Osteoblast (primary cell): ENCODE data around the gene ACP3. TPM values are rescaled to one million over a fixed set of nuclear protein-coding genes. Genes with fewer than 3 reads are reported as not detected.
"Not testable (repeated sequence)": the region's sequence is repeated elsewhere in the genome, so short reads cannot be mapped to it uniquely, and the experiment has no call there.

Experiments used
- DNase-seq: peaks from one replicate; pipeline ENCODE4 v3.0.0; 2011; ENCODE audit warnings: low spot score, mixed read lengths; ENCODE audit not compliant: insufficient read length; ENCODE audit errors: missing footprints
- H2AFZ ChIP-seq: 2 replicates; pipeline ENCODE4 v1.6.0; 2011; ENCODE audit warnings: mild to moderate bottlenecking, low read length
- H3K27ac ChIP-seq: 2 replicates; pipeline ENCODE4 v1.5.1; 2011; ENCODE audit warnings: mild to moderate bottlenecking, low read depth, low read length, moderate library complexity
- H3K27me3 ChIP-seq: 2 replicates; pipeline ENCODE4 v1.6.0; 2012; ENCODE audit warnings: mild to moderate bottlenecking, control low read depth, inconsistent platforms, low read length, moderate library complexity; ENCODE audit not compliant: insufficient read depth
- H3K36me3 ChIP-seq: 2 replicates; pipeline ENCODE4 v1.5.1; 2011; ENCODE audit warnings: mild to moderate bottlenecking, low read length, control low read depth, moderate library complexity; ENCODE audit not compliant: insufficient read depth
- H3K4me1 ChIP-seq: 2 replicates; pipeline ENCODE4 v1.5.1; 2011; ENCODE audit warnings: mild to moderate bottlenecking, low read length, control low read depth, moderate library complexity; ENCODE audit not compliant: insufficient read depth
- H3K4me2 ChIP-seq: 2 replicates; pipeline ENCODE4 v1.6.0; 2011; ENCODE audit warnings: mild to moderate bottlenecking, low read length; ENCODE audit not compliant: insufficient read depth
- H3K4me3 ChIP-seq: fragments of 200-600 bp; sonication (generic); 3 replicates; pipeline ENCODE4 v1.5.1; 2012; ENCODE audit warnings: mild to moderate bottlenecking, low read length, inconsistent platforms; ENCODE audit not compliant: insufficient read depth
- H3K79me2 ChIP-seq: 2 replicates; pipeline ENCODE4 v1.6.0; 2012; ENCODE audit warnings: mild to moderate bottlenecking, low read length, control low read depth, inconsistent platforms; ENCODE audit not compliant: insufficient read depth
- H3K9me3 ChIP-seq: 2 replicates; pipeline ENCODE4 v1.5.1; 2011; ENCODE audit warnings: low read depth, low read length, control low read depth
- H4K20me1 ChIP-seq: 2 replicates; pipeline ENCODE4 v1.6.0; 2012; ENCODE audit warnings: mild to moderate bottlenecking, low read length, control low read depth; ENCODE audit not compliant: insufficient read depth
- total RNA-seq: library from RNA; depleted of rRNA; stranded (reverse); fragments of >200 nt; gene quantifications from 2 replicates; pipeline ENCODE4 v1.2.3, GENCODE V29; 2012
- TF ChIP-seq, protein P1 (sequence below): IDR thresholded peaks from 2 replicates; pipeline ENCODE4 v1.5.1; 2011; ENCODE audit warnings: mild to moderate bottlenecking, low read depth, low read length, moderate library complexity; ENCODE audit errors: extremely low read depth

ACP3 gene
- total RNA-seq, 1 donor: under 0.01 TPM

DNA sequence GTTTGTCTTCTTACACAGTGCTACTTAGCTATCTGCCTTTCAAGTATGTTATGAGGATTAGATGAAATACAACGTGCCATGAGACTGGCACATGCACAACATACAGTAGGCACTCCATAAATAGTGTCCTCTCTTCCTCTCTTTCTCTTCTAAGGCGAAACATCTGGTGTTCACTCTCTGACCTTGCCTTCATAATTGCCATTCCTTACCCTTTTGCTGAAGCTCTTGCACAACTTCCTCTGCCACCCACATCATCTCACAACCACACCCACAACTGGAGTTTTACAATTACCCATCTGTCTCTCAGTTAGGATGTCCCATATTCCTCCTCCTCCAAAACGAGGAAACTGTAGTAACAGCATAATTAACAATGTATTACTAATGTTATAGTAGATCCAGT is 26.4 kb upstream of the ACP3 start:
- no peak overlapping the region for H2AFZ ChIP-seq
- peaks cover 4% of the 10 kb centered on the region for H3K4me1 ChIP-seq
- H3K4me2 ChIP-seq: no peak overlapping the region
- no peak overlapping the region for H3K4me3 ChIP-seq
- no peak overlapping the region for H3K27ac ChIP-seq
- H3K27me3 ChIP-seq: no peaks in the 10 kb centered on the region
- H3K79me2 ChIP-seq: no peaks in the 10 kb centered on the region
- H3K36me3 ChIP-seq: no peaks in the 10 kb centered on the region
- DNase-seq: peak; percentile 76
- H3K9me3 ChIP-seq: no peaks in the 10 kb centered on the region
- no peaks in the 10 kb centered on the region for H4K20me1 ChIP-seq
- TF ChIP-seq, protein P1, sequence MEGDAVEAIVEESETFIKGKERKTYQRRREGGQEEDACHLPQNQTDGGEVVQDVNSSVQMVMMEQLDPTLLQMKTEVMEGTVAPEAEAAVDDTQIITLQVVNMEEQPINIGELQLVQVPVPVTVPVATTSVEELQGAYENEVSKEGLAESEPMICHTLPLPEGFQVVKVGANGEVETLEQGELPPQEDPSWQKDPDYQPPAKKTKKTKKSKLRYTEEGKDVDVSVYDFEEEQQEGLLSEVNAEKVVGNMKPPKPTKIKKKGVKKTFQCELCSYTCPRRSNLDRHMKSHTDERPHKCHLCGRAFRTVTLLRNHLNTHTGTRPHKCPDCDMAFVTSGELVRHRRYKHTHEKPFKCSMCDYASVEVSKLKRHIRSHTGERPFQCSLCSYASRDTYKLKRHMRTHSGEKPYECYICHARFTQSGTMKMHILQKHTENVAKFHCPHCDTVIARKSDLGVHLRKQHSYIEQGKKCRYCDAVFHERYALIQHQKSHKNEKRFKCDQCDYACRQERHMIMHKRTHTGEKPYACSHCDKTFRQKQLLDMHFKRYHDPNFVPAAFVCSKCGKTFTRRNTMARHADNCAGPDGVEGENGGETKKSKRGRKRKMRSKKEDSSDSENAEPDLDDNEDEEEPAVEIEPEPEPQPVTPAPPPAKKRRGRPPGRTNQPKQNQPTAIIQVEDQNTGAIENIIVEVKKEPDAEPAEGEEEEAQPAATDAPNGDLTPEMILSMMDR: no peak

DNA sequence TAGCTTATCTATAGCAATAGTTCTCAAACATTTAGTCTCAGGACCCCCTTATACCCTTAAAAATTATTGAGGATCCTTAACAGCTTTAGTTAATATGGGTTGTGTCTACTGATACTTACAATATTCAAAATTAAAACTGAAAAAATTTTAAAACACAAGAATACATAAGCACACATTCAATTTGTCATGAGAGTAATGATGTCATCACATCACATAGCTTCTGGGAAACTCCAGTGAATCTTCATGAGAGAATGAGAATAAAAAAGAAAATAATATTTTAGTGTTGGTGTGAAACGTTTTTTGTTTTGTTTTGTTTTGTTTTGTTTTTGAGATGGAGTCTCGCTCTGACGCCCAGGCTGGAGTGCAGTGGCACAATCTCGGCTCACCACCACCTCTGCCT is 25.2 kb upstream of the ACP3 start:
- peak; percentile 9 for DNase-seq

DNA sequence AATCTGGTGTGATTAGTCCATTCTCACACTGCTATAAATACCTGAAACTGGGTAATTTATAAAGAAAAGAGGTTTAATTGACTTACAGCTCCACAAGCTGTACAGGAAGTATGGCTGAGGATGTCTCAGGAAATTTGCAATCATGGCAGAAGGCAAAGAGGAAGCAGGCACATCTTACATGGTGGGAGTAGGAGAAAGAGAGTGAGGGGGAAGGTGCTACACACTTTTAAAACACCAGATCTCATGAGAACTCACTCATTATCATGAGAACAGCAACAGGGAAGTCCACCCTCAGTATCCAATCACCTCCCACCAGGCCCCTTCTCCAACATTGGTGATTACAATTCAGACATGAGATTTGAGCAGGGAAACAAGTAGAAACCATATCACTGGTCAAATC is 24.0 kb upstream of the ACP3 start:
- no peak for DNase-seq
- Histone ChIP-seq H2AFZ (no peak overlapping the region), H3K79me2 (no peaks in the 10 kb centered on the region), H3K4me2 (no peak overlapping the region), H3K9me3 (no peaks in the 10 kb centered on the region), H3K4me3 (no peak overlapping the region), H3K36me3 (no peaks in the 10 kb centered on the region), H3K27me3 (no peaks in the 10 kb centered on the region), H4K20me1 (no peaks in the 10 kb centered on the region), H3K27ac (no peak overlapping the region), H3K4me1 (peaks cover 4% of the 10 kb centered on the region)
- TF ChIP-seq, protein P1: no peak

More for the DNA sequence above, 25.2 kb upstream of the ACP3 start:
- no peak overlapping the region for H3K4me3 ChIP-seq
- no peak overlapping the region for H3K4me2 ChIP-seq
- no peak overlapping the region for H3K27ac ChIP-seq
- no peaks in the 10 kb centered on the region for H3K27me3 ChIP-seq
- no peaks in the 10 kb centered on the region for H3K79me2 ChIP-seq
- peaks cover 4% of the 10 kb centered on the region for H3K4me1 ChIP-seq
- no peaks in the 10 kb centered on the region for H3K9me3 ChIP-seq
- TF ChIP-seq, protein P1: no peak
- no peak overlapping the region for H2AFZ ChIP-seq
- no peaks in the 10 kb centered on the region for H3K36me3 ChIP-seq
- H4K20me1 ChIP-seq: no peaks in the 10 kb centered on the region

DNA sequence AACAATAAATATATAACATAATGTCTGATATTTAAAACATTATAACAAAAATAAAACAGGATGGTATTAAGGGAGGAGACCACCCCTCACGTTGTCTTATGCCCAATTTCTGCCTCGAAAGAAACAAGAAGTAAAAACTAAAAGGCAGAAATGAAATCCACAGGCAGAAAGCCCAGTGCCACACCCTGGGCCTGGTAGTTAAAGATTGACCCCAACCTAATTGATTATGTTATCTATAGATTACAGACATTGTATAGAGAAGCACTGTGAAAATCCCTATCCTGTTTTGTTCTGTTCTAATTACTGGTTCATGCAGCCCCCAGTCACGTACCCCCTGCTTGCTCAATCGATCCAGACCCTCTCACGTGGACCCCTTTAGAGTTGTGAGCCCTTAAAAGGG is 22.3 kb upstream of the ACP3 start:
- Histone ChIP-seq H3K4me2 (no peak overlapping the region), H3K79me2 (no peaks in the 10 kb centered on the region), H3K27me3 (no peaks in the 10 kb centered on the region), H3K4me1 (peaks cover 4% of the 10 kb centered on the region), H3K36me3 (no peaks in the 10 kb centered on the region), H3K9me3 (no peaks in the 10 kb centered on the region), H3K4me3 (no peak overlapping the region), H4K20me1 (no peaks in the 10 kb centered on the region), H2AFZ (no peak overlapping the region), H3K27ac (no peak overlapping the region)
- no peak for DNase-seq
- TF ChIP-seq, protein P1: no peak

DNA sequence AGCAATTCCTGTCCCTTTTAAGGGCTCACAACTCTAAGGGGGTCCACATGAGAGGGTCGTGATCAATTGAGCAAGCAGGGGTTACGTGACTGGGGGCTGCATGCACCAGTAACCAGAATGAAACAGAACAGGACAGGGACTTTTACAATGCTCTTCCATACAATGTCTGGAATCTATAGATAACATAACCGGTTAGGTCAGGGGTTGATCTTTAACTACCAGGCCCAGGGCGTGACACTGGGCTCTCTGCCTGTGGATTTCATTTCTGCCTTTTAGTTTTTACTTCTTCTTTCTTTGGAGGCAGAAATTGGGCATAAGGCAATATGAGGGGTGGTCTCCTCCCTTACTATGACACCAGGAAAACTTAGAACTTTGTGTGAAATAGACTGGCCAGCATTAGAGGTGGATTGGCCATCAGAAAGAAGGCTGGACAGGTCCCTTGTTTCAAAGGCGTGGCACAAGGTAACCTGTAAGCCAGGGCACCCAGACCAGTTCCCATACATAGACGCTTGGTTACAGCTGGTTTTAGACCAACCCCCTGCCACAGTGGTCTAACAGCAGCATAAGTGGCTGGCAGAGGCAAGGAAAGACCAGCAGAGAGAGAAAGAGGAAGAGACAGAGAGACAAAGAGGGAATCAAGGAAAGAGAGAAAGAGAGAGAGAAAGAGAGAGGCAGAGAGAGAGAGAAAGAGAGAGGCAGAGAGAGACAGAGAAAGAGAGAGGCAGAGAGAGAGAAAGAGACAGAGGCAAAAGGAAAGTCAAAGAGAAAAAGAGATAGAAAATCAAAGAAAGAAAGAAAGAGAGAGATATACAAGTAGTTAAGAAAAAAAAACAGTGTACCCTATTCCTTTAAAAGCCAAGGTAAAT is 13.6 kb upstream of the ACP3 start:
- DNase-seq, H3K36me3 ChIP-seq, H2AFZ ChIP-seq, H3K27me3 ChIP-seq, H3K4me1 ChIP-seq, H3K4me2 ChIP-seq, H3K79me2 ChIP-seq, H3K4me3 ChIP-seq, H3K9me3 ChIP-seq, H4K20me1 ChIP-seq, H3K27ac ChIP-seq: not testable (repeated sequence)

DNA sequence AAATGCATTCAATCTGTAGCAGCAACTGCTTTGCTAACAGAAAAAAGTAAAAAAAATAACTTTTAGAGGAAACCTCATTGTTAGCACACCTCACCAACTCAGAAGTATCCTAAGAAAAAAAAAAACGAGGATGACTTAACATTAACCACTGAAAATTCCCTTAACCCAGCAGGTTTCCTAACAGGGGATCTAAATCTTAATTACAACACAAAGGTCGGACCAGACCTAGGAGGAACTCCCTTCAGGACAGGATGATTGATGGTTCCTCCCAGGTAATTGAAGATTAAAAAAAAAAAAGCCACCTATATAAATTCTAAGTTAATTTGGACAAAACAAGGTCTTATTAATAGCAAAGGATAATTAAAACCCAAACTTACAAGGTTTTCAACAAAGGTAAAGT is 12.9 kb upstream of the ACP3 start:
- DNase-seq, H3K4me1 ChIP-seq, H3K4me2 ChIP-seq, H3K27me3 ChIP-seq, H3K9me3 ChIP-seq, H3K79me2 ChIP-seq, H3K4me3 ChIP-seq, H3K27ac ChIP-seq, H2AFZ ChIP-seq, H3K36me3 ChIP-seq, H4K20me1 ChIP-seq: not testable (repeated sequence)
